Mammary epithelial cell (primary cell): ENCODE data around the gene TMEM132C.

Source experiments
- EZH2 ChIP-seq: IDR thresholded peaks from 2 replicates; pipeline ENCODE4 v1.6.1; 2012; ENCODE audit warnings: low read length, inconsistent platforms, borderline replicate concordance
- TF ChIP-seq, protein P1 (sequence below), 2 donors: IDR thresholded peaks in 1 of 2; conservative IDR thresholded peaks in 1 of 2; 2 replicates each; pipeline ENCODE4 v1.5.1; 2011 to 2012; ENCODE audit warnings: inconsistent platforms in 2 of 2, low read length in 2 of 2, mild to moderate bottlenecking in 2 of 2, control low read depth in 1 of 2, low read depth in 1 of 2; ENCODE audit not compliant: insufficient read depth in 1 of 2; ENCODE audit errors: extremely low read depth in 1 of 2

DNA sequence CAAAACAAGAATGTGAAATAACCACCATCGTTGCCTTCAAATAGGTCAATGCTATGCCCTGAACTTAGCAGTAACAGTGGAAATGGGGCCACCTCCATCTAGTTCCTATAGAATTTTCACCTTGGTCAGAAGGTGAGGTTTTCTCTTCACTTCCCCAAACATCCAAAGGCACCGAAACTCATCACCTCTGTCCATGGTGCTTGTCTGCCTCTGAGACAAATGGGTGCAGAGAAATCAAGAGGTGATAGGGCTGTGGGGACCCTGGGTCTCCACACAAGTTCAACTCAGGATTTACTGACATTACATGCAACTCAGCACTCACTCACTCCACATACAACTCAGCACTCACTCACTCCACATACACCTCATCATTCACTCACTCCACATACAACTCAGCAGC, 26.2 kb upstream of the TMEM132C start:
- TF ChIP-seq, protein P1, sequence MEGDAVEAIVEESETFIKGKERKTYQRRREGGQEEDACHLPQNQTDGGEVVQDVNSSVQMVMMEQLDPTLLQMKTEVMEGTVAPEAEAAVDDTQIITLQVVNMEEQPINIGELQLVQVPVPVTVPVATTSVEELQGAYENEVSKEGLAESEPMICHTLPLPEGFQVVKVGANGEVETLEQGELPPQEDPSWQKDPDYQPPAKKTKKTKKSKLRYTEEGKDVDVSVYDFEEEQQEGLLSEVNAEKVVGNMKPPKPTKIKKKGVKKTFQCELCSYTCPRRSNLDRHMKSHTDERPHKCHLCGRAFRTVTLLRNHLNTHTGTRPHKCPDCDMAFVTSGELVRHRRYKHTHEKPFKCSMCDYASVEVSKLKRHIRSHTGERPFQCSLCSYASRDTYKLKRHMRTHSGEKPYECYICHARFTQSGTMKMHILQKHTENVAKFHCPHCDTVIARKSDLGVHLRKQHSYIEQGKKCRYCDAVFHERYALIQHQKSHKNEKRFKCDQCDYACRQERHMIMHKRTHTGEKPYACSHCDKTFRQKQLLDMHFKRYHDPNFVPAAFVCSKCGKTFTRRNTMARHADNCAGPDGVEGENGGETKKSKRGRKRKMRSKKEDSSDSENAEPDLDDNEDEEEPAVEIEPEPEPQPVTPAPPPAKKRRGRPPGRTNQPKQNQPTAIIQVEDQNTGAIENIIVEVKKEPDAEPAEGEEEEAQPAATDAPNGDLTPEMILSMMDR (conservative IDR thresholded peaks at IDR 0.05 in 1 of 2, IDR thresholded peaks at IDR 0.05 in 1 of 2; ENCODE audit: extremely low read depth in 1 of 2, insufficient read depth in 1 of 2, low read depth in 1 of 2, low read length in 2 of 2) = no peak
- TF ChIP-seq EZH2 = no peak
